GM23338 (cell line): ENCODE data around the gene PTH1R.

Source experiments
- CREB1 ChIP-seq: fragments of 250-450 bp; sonication (Bioruptor Pico); IDR thresholded peaks from 2 replicates; pipeline ENCODE4 v1.5.0; 2020; ENCODE audit warnings: low read depth, mild to moderate bottlenecking, moderate library complexity
- CTCF ChIP-seq, 2 experiments: fragments of 200-600 bp in 1 of 2; sonication (generic) in 1 of 2; conservative IDR thresholded peaks; 2 replicates each; pipeline versions ENCODE4 v1.5.1 to v1.6.1; 2016 to 2017; ENCODE audit warnings: antibody characterized with exemption in 2 of 2, low read depth in 2 of 2, mild to moderate bottlenecking in 2 of 2, moderate library complexity in 1 of 2
- EZH2 ChIP-seq: fragments of 200-600 bp; sonication (generic); IDR thresholded peaks from one replicate; pipeline ENCODE4 v1.8.0; 2017; ENCODE audit warnings: antibody characterized with exemption, mild to moderate bottlenecking, low read depth; ENCODE audit not compliant: unreplicated experiment
- EZH2phosphoT487 ChIP-seq: fragments of 200-600 bp; sonication (generic); IDR thresholded peaks from one replicate; pipeline ENCODE4 v1.8.1; 2018; ENCODE audit warnings: antibody characterized with exemption; ENCODE audit not compliant: unreplicated experiment
- JUNB ChIP-seq: IDR thresholded peaks from one replicate; pipeline ENCODE4 v1.6.1; 2016; ENCODE audit warnings: antibody characterized with exemption; ENCODE audit not compliant: unreplicated experiment
- NANOG ChIP-seq: IDR thresholded peaks from 2 replicates; pipeline ENCODE4 v1.6.1; 2016; ENCODE audit warnings: antibody characterized with exemption, borderline replicate concordance
- POLR2AphosphoS5 ChIP-seq: IDR thresholded peaks from 2 replicates; pipeline ENCODE4 v1.6.1; 2016; ENCODE audit warnings: antibody characterized with exemption, low read depth
- REST ChIP-seq: IDR thresholded peaks from one replicate; pipeline ENCODE4 v1.6.1; 2018; ENCODE audit warnings: antibody characterized with exemption; ENCODE audit not compliant: unreplicated experiment
- STAT1 ChIP-seq: IDR thresholded peaks from one replicate; pipeline ENCODE4 v1.6.1; 2016; ENCODE audit warnings: antibody characterized with exemption; ENCODE audit not compliant: unreplicated experiment
- ZNF114 ChIP-seq: fragments of 250-450 bp; sonication (Bioruptor Pico); IDR thresholded peaks from 2 replicates; pipeline ENCODE4 v1.5.0; 2020; ENCODE audit warnings: mild to moderate bottlenecking, moderate library complexity
- ZNF331 ChIP-seq: fragments of 250-450 bp; sonication (Bioruptor Pico); IDR thresholded peaks from 2 replicates; pipeline ENCODE4 v1.5.0; 2020; ENCODE audit warnings: low read depth, mild to moderate bottlenecking, moderate library complexity
- TF ChIP-seq, protein P1 (sequence below): IDR thresholded peaks from 2 replicates; pipeline ENCODE4 v1.6.1; 2016; ENCODE audit warnings: antibody characterized with exemption

DNA sequence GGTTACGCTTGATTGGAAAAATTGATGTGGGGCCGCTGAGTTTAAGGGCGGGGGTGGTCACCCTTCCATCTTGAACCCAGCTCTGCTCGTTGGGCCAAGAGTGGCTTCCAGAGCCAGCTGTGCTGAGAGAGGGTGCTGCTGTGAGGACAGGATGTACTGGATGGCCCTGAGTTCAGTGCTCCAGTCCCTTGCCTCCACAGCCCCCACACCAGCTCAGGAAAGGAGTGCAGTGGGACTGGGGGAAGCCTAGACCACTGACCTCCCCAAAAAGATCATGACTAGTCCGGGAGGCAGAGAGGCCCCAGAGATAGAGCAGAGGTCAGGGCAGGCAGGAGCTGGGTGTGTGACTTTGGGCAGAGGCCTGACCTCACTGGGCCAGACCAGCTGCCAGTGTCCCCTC is 4.0 kb upstream of the PTH1R start:
- TF ChIP-seq EZH2phosphoT487 (no peak), CTCF (conservative IDR thresholded peaks at IDR 0.05; ENCODE audit: low read depth in 2 of 2) (no peak), ZNF114 (CRISPR knock-in tag) (no peak), REST (no peak), NANOG (no peak), JUNB (no peak), EZH2 (no peak), POLR2AphosphoS5 (no peak), STAT1 (no peak), CREB1 (CRISPR knock-in tag) (no peak), ZNF331 (CRISPR knock-in tag) (no peak)
- TF ChIP-seq, protein P1, sequence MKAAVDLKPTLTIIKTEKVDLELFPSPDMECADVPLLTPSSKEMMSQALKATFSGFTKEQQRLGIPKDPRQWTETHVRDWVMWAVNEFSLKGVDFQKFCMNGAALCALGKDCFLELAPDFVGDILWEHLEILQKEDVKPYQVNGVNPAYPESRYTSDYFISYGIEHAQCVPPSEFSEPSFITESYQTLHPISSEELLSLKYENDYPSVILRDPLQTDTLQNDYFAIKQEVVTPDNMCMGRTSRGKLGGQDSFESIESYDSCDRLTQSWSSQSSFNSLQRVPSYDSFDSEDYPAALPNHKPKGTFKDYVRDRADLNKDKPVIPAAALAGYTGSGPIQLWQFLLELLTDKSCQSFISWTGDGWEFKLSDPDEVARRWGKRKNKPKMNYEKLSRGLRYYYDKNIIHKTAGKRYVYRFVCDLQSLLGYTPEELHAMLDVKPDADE: no peak
